NCI-H2227 (cell line): Measurements from ENCODE around the gene AKR1C2.
"Not testable (repeated sequence)": the region's sequence is repeated elsewhere in the genome, so short reads cannot be mapped to it uniquely, and the experiment has no call there.

Experiments
- DNase-seq: peaks from one replicate; lab custom pipeline; 2025; ENCODE audit not compliant: unreplicated experiment; lab: John Stamatoyannopoulos, UW

The AKR1C2 gene

DNA sequence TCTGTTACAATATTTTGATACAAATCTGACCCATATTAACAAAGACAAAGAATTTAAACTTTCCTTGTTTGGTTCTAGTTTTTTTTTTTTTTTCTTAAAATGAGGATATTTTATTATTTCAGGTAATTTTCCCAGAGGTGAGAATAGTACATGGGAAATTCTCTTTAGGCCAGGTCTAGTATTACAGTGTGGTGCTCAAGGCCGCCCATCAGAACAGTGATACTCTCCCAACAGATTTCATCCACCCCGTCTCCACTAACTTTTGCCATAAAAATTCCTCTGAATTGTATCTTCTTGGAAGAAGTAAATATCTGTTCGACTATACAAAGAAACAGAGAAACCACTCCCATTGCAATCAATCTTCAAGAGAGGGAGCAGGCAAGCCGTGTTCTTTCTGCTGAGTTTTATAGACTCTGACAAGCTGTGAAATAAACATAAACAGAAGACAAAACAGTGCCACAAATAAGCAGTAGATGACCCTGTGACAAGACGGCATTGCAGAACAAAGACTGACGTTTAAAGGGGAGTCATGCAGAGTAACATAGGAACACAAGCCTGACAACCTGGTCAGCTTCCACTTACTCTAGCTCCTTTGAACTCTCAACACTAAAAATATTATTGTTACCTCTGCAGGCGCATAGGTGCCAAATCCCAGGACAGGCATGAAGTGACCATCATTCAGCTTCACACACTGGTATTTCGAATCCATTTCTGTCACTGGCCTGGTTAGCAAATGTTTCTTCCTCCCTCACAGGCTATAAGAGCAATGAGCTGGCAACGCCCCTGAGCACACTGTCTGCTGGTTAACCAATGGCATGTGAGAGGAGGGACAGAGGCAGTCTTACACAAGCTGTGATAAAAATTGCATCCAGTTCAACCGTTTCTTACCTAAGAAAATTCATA, at the start of gene AKR1C2:
TSS of gene AKR1C2 (minus strand) at position 731 of the 903 bp plus-strand sequence. CDS start at position 709, 22 bp downstream.
- DNase-seq, result not testable (repeated sequence)

DNA sequence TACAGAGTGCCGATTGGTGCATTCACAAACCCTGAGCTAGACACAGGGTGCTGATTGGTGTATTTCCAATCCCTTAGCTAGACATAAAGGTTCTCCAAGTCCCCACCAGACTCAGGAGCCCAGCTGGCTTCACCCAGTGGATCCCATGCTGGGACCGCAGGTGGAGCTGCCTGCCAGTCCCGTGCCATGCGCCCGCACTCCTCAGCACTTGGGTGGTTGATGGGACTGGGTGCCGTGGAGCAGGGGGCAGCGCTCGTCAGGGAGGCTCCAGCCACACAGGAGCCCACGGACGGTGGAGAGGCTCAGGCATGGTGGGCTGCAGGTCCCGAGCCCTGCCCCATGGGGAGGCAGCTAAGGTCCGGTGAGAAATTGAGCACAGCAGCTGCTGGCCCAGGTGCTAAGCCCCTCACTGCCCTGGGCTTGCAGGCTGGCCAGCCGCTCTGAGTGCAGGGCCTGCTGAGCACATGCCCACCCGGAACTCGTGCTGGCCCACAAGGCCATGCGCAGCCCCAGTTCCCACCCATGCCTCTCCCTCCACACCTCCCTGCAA, 49.4 kb upstream of the AKR1C2 start:
- DNase-seq, result not testable (repeated sequence)

DNA sequence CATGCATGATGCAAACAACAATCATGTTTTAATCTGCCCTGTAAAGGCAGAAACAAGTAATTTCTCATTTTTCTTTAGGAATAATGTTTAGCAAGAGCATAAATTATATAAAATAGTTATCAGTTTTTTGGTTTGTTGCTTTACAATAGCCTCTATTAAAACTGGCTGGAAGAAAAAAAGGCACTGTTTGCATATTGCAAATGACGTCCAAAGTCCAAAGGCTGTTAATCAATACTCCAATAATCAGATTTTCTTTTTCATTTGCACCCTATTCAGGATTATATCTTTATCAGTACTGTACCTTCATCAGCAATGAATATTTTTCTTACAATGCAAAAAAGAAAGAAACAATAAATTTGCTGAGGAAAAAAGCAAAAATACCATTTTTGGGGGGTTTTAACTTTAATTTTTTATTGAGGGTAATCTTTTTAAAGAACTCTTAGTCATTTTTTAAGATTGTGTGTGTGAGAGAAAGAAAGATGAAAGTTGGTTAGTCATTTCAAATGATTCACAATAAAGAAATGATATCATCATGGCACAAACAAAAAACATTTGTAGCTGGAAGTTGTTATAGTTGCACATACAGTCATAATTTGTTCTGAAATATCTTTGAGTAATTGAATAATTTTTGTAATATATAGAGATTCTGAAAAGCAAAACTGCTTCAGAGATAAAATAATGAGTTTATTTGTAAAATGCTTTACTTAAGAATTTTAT, 44.4 kb upstream of the AKR1C2 start:
- no peak for DNase-seq

DNA sequence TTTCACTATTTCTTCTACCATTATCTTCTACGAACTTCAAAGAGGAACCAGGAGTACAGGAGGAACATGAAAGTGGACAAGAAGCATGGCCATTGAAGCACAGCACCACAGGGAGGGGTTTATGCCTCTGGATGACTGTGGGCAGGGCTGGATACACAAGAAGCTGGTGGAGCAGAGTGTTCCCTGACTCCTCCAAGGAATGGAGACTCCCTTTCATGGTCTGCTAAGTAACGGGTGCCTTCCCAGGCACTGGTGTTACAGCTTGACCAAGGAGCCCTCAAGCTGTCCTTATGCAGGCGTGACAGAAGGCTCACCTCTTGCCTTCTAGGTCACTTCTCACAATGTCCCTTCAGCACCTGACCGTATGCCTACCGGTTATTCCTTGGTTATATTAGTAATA, 43.4 kb upstream of the AKR1C2 start:
- DNase-seq, result not testable (repeated sequence)

DNA sequence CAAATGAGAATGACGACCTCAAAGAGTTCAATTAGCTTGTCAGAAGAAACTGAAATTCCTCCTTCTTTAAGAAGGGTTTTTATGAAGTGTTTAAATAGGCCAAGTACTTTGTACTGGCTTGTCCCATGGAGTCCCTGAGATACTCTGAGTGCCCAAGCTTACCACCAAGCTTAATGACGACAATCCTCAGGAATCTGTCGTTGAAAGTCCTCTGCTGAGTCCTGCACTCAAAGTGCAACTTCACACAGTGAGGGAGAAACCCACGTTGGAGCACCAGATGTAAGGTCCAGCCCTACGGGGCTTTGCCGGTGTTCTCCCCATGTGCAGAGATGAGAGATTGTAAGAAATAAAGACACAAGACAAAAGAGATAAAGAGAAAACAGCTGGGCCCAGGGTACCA, 42.8 kb upstream of the AKR1C2 start:
- no peak for DNase-seq

DNA sequence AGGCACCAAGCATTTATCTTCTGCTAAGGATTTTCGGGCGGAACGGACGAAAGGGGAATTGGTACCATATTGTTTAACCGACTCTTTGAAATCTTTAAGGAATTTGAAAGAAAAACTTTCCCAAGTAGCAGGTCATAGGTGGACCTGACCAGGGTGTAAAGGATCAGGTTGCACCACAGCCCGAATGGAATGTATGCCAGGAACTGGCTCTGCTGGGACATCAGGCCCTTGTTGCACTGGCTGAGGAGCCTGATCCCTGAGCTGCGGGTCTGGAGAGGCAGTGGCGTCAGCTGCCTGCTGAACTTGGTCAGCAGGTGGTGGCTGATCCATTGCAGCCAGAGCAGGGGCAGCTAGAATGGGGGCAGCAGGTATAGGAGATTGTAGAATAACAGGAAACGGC, 41.4 kb upstream of the AKR1C2 start:
- no peak for DNase-seq

DNA sequence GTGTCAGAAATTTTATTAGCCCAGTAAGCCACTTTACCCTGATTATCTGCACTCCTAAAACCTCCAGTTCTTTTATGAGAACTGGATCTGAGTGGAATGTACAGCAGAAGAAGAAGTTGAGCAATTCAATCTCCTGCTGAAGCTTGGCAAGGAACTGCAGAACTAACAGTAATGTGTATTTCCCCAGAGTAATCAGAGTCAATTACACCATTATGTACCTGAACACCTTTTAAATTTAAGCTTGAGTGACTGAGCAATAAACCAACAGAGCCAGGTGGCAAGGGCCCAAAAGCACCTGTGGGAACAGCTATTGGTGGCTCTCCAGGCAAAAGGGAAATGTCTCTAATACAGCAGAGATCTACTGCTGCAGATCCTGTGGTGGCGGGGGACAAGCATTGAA, 40.1 kb upstream of the AKR1C2 start:
- no peak for DNase-seq

DNA sequence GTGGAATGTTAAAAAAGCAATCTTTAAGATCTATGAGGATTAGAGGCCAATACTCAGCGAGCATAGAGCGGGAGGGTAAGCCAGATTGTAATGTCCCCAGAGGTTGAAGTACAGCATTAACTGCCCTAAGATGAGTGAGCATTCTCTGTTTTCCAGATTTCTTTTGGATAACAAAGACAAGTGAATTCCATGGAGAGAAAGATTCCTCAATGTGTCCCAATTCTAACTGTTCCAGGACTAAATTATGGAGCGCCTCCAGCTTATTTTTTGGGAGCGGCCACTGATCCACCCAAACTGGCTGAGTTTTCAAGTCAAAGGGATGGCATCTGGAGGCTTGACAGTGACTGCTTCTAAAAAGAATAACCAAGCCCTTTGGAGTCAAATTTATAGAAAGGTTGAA, 39.3 kb upstream of the AKR1C2 start:
- DNase-seq, result no peak

DNA sequence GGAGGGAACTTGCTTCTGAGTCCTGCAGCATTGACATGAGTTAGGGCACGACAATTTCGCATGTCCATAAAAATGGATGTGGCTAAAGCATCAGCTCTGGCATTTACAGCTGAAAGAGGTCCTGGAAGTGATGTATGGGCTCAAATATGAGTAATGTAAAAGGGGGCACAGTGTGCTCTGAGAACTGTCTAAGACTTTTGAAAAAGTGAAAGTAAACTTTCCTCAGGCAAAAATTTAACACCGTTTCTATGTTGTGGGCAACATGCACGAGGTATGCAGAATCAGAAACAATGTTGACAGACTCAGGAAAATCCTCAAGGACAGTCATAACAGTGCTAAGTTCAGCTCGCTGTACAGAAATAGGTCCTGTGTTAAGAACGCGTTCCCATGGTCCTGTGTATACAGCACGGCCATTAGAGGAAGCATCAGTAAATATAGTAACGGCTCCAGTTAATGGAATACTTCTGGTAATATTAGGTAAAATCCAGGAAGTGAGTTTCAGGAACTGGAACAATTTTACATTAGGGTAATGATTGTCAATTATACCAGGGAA, 37.9 kb upstream of the AKR1C2 start:
- no peak for DNase-seq

DNA sequence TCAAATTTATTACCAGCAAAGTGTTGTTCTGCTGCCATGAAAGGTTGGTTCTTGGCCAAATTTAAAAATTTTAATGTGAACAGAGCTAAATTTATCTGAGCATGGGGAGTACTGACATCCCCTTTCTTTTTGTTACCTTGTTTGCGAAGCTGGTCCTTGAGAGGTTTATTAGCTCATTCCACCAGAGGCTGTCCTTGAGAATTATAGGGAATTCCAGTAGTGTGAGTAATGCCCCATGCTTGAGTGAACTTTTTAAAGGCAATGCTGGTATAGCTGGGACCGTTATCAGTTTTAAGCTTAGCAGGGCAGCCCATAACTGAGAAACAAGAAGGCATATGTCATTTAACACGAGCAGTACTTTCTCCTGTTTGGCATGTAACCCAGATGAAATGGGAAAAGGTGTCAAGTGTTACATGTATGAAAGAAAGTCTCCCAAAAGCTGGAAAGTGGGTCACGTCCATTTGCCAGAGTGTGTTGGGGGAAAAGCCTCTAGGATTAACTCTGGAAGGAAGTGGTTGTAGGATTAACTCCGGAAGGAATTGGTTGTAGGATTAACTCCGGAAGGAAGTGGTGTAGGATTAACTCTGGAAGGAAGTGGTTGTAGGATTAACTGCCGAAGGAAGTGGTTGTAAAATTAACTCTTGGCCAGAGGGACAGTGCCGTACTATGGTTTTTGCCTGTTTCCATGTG, 37.3 kb upstream of the AKR1C2 start:
- DNase-seq, result no peak

DNA sequence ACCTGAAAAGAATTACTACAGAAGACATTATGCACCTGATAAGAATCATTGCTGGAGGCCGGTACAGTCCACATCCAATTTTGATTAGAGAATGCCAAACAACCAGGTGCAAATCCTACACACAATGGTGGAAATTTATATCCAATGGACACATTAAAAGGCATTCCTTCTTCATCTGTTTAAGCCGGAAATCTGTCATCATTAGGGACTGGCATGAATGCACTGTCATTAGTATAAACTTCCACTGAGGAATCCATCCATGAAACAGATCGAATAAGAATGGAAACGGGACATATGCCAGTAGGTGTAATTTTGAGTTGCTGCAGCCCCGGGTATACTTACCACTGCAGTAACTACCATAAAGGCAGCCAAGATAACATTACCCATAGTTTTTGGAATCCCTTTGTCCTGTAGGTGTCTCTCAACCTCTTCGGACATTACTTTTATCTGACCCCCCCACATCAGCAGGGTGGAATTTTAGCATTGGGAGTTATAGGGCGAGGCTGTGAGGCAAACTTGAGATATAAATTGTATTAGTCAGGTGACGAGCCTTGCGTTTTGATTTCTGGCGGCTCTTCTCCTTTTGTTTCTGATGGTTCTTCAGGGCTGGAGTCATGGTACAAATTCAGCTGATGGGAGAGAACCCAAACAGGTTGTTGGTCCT, 36.5 kb upstream of the AKR1C2 start:
- DNase-seq, result no peak

DNA sequence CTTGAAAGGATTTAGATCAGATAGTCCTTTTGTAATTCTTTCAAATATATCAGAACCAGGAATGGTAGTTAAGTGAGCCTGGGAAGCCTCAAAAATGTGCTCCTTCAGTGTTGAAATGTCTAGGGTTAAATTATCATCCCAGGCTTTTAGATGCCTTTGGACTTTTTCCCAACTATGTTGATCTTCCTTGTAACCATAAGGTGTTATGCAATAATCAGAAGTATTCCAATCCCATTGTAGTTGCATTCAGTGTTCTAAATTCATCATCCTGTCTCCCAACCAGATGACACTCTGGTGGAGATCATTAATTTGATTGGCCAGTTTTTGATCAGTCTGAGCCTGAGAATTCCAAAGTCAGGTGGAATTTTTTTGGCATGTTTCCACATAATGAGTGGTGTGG, 35.1 kb upstream of the AKR1C2 start:
- DNase-seq, result no peak

DNA sequence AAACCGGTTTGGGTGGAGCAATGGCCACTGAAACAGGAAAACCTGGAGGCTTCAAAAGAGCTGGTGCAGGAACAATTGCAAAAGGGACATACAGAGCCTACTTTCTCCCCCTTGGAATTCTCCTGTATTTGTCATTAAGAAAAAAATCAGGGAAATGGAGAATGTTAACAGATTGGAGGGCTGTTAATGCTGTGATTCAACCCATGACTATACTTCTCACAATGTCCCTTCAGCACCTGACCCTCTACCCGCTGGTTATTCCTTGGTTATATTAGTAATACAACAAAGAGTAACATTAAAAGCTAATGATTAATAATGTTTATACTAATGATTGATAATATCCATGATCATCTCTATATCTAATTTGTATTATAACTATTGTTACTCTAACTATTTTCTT, 34.4 kb upstream of the AKR1C2 start:
- no peak for DNase-seq

DNA sequence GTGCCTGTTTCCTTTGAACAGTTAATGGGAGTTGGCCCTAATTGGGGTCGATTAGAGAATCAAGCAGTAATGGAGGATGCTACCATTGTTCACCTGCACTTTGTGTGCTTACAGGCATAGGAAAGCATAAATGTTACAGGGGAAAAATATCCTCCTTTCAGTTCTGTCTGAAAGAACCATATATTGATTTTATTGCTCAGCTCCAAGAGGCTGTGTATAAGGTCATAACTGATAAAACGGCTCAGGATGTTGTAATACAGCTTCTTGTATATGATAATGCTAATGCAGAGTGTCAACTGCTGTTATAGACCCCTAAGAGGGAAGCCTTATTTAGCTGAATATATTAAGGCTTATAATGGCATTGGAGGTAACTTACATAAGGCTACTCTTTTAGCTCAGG, 32.9 kb upstream of the AKR1C2 start:
- DNase-seq, result no peak

DNA sequence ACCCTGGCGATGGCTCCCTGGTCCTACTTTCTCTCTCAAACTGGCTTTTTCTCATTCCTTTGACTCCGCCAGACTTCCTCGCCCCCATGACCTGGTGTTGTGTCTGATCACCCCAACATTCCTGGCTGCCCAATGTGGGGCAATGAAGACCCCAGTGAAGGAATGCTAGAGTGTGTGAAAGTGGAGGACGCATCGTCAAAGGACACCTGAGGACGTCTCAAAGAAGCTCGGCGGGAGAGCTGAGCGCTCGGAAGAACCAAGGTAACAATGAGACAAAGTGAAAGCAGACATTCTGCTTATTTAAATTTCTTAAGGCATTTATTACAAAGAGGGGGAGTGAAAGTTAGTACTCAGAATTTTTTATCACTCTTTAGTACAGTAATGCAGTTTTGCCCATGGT, 31.7 kb upstream of the AKR1C2 start:
- no peak for DNase-seq

DNA sequence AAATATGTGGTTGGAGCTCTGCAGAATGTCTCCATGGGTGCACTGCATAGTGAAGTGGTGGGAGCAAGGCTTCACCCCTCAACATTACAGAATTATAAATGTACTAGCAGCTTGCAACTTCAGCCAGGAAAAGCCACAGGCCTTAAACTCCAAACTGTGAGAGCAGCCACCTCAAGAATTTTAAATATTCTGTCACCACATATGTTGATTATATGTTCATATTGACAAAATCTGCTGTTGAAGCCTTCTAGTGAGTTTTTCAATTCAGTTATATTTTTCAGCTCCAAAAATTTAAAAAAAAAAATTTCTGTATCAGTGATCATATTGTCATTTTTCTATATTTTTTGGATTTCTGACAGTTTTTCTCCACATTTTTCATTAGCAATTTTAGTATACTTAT, 30.9 kb upstream of the AKR1C2 start:
- no peak for DNase-seq

DNA sequence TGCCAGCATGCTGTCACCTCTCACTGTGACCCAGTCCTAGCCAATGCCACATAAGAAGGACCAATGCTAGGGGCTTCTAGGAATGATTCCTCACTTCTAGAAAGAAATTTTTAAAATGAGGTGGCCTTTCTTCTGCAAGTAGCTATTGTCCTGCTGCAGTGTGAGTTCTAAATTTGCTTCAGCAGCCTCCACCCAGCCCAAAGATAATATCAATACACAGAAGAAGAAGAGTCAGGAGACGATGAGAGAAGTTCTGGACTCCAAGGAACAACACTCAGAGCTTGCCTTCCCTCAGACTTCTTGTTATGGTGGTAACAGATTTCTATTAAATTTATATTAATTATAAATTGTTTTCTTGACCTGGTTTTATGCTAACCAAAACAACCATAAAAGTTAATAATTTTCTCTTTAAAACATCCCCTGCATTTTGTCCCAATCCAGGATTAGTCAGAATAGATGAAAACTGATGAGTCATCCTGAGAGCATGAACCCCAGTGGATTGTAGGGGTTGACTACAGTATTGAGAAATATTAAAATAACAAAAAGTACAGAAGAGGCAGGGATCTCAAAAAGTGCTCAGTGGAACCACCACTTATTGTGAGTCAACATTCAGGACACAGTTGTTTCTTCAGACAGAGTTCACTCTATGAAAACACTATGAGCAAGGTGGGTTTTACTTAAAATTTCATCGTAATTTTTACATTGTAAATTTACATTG, 29.6 kb upstream of the AKR1C2 start:
- DNase-seq, result no peak

DNA sequence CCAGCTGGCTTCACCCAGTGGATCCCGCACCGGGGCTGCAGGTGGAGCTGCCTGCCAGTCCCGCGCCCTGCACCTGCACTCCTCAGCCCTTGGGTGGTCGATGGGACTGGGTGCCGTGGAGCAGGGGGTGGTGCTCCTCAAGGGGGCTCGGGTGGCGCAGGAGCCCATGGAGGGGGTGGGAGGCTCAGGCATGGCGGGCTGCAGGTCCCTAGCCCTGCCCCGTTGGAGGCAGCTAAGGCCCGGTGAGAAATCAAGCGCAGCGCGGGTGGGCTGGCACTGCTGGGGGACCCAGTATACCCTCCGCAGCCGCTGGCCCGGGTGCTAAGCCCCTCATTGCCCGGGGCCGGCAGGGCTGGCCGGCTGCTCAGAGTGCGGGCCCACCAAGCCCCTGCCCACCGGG, 28.8 kb upstream of the AKR1C2 start:
- DNase-seq, result not testable (repeated sequence)

DNA sequence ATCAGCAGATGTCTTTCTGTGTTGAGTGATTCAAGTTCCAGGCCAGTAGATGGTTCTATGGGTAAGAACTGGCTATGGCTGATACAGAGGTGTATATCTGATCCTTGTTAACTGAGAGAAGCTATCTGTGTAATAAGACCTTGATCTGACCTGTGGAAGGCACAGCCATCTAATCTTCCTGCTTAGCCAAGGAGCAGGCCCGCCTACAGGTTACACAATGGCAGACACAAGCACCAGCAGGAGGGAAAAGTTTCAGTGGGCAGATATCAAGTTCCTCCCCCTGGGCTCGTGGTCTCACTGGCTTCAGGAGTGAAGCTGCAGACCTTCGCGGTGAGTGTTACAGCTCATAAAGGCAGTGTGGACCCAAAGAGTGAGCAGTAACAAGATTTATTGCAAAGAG, 27.9 kb upstream of the AKR1C2 start:
- not testable (repeated sequence) for DNase-seq

DNA sequence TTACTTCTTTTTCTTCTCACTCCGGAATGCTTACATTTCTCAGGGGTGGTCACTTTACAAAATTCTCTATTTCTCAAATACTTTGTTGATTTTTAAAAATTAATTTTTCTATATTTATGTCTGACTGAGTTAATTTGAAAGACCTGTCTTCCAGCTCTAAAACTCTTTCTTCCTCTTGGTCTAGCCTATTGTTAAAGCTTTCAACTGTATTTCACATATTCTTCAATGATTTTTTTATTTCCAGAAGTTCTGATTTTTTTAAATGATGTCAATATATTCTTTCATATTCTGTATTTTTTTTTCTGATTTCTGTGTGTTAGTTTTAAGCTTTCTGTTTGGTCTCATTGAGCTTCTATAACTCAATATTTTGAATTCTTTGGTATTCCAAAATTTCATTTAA, 27.3 kb upstream of the AKR1C2 start:
- no peak for DNase-seq
